ENCODE results near the gene MRPL12. TPM values are rescaled to one million over a fixed set of nuclear protein-coding genes. Genes with fewer than 3 reads are reported as not detected.
A peak's percentile ranks its signal among the peaks of the same experiment; 100 is the strongest.
"Not testable (repeated sequence)": the region's sequence is repeated elsewhere in the genome, so short reads cannot be mapped to it uniquely, and the experiment has no call there.

Gene MRPL12
- 10 to 100 TPM; 26.8 to 53.8 (median 41.6) TPM for polyA plus RNA-seq (ENCODE audit: insufficient read length in 4 of 4)

DNA sequence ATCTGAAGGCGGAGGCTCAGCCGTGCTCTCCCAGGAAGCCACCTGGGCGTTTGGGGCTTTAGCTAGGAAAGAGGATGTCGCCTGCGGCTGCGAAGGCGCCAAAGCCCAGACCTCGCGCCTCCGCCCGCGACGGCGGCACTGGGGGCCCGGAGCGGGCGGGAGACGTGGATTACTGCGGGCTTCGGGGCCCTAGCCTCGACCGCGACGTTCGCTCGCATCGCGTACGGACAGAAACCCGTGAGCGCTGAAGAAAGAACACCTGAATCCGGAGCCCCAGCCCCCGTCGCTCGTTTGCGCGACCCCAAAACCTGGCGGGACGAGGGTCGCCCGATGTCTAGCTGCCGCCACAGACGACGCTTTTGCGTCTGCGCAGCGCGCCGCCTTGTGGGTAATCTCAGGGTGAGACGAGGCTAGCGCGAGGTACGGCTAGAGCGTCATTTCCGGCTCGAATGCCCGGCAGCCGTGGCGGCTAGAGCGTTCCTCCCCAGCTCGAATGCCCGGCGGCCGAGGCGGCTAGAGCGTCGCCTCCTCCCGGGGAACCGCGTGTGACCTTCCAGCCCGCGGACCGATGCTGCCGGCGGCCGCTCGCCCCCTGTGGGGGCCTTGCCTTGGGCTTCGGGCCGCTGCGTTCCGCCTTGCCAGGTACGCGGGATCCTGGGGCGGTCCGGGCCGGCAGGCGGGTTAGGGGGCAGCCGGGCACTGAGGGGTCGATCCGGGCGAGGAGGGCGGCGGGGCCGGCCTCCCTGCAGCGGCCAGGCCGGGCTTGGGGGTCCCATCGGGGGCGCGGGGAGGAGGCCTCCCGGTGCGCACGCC lies at the start of gene MRPL12:
Gene MRPL12, plus strand, starts transcription at position 434 of the 813 bp plus-strand sequence. Its CDS starts 135 bp downstream, at position 569.
- peak; percentile 77 to 88 (median 78) for DNase-seq (ENCODE audit: low read depth in 4 of 4, low spot score in 3 of 4)

DNA sequence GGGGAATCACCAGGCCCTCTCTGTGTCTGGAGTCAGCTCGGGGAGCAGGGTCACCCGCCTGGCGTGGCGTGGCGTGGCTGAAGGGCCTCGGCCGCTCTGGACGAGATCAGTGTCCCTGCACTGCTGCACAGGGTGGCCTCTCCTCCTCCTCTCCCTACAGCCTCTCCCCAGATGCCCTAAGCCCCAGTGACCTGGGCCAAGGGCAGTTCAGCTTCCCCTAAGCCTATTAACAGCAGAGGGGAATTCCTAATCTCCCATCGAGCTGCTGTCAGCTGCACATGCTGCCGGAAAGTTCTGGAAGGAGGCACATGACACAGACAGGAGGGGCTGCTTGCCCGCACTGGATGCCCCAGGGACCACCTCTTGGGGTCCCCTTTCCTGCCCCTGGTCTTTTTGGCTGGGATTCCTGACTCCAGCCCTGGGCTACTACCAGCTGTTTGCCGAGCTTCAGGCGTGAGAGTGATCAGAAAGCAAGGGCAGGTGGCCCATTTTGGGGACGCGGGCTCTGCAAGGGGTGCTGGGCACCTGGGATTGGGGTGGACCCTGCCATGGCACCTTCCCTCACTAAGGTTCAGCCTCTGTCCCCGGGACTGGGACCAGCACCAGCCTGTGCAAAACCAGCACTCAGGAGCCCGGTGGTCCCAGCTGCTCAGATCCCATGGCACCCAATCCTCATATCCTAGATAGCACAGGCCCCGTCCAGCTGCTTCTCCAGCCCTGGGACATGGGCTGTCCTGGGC lies 47.6 kb upstream of the MRPL12 start:
- no peak for DNase-seq (ENCODE audit: low read depth in 4 of 4, low spot score in 3 of 4)

DNA sequence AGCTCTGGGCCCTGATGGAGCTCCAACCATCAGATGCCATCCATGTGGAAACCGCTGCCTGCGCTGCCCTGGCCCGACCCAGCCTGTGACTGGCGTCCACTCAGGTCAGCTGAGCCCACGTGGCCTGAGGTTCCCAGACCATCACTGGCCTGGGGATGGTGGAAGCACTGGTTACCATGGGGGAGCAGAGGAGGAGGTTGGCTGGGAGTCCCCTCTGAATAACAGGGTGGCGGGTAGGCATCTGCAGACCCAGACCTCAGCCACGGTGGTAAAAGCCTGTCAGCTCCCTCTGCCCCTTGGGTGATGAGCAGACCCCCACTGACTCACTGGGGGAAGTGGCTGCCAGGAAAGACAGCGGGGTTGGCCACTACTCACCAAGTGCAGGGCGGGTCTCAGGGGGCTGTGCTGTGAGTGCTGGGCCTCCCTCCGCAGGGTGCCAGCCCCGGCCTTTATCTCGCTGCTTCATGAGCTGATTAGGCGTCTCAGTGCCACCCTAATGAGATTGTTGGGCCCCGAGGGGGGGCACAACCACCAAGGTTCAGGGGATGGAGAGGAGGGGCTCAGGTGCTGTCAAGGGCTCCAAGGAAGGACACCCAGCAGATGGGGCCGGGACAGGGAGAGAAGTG lies 46.9 kb upstream of the MRPL12 start, which contains the start of gene PDE6G:
Gene PDE6G, minus strand, starts transcription at position 425 of the 626 bp plus-strand sequence. CDS start 3,237 bp downstream, outside the sequence.
- DNase-seq (ENCODE audit: low read depth in 4 of 4, low spot score in 3 of 4): no peak

- DNase-seq (ENCODE audit: low read depth in 4 of 4, low spot score in 3 of 4): no peak
Observed at GRCh38 chr17:81656835-81657234, 46.3 kb upstream of the MRPL12 start.

DNA sequence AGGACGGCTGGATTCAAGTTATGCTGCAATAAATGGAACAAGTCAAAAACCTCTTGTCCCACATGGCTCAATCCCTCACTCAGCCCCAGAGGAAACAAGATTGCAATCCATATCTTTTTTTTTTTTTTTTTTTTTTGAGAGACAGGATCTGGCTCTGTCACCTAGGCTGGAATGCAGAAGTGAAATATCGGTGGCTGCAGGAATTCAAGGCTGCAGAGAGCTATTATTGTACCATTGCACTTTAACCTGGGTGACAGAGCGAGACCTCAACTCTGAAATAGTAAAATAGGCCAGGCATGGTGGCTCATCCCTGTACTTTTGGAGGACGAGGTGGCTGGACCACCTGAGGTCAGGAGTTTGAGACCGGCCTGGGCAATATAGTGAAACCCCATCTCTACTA lies 44.1 kb upstream of the MRPL12 start:
- DNase-seq (ENCODE audit: low read depth in 4 of 4, low spot score in 3 of 4): no peak

- DNase-seq (ENCODE audit: low read depth in 4 of 4, low spot score in 3 of 4): no peak
Observed at GRCh38 chr17:81660441-81660840, 42.7 kb upstream of the MRPL12 start.

GRCh38 chr17:81662002-81662401 lies 41.2 kb upstream of the MRPL12 start:
- no peak for DNase-seq (ENCODE audit: low read depth in 4 of 4, low spot score in 3 of 4)

- DNase-seq (ENCODE audit: low read depth in 4 of 4, low spot score in 3 of 4): no peak
Observed at GRCh38 chr17:81664051-81664470, 39.1 kb upstream of the MRPL12 start.

- DNase-seq (ENCODE audit: low read depth in 4 of 4, low spot score in 3 of 4): no peak
Observed at GRCh38 chr17:81665205-81666091, 37.7 kb upstream of the MRPL12 start.

DNA sequence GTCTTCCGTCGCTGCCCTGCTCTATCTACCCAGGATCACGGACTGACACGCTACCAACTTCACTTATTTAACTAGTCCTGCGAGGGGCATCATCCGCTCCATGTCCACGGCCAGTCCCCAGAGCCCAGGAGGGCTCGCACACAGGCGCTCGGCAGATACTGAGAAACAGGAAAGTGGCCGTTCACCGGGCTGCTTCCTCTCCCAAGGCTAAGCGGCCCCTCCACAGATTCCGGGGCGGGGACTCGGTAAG lies 37.1 kb upstream of the MRPL12 start:
- DNase-seq (ENCODE audit: low read depth in 4 of 4, low spot score in 3 of 4): no peak

DNA sequence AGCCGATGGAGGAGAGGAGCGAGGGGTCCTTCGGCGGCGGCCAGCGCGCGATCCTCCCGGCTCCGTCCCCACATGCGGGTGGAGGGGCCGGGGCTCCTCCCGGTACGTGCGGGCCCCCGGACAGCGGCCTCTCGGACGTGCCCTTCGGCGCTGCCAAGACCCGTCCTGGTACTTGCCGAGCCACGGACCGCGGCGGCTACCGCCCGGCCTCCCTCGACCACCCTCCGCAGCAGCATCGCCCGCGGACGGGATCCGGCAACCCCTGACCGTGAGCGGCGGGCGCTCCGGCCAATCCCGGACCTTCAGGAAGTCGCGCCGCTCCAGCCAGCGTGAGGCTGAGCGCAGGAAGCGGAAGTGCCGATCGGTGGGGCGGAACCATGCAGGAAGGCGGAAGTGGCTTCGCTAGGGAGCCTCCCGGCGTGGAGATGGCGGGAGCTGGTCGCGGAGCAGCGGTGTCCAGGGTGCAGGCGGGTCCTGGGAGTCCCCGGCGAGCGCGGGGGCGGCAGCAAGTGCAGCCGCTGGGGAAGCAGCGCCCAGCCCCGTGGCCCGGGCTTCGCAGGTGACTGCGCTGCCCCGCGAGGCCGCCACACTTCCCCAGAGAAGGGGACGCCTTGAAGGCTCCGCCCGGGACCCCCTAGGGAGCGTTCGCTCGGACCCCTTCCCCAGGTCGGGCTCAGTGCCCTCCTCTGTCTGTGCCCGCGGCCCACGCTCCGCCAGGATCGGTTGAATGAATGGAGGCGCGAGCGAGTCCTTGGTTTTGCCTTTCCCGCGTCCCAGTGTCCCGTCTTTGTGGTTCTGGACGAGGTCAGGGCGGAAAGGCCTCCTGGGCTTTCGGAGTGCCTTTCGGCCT lies 36.6 kb upstream of the MRPL12 start, which contains the start of the genes CCDC137 and OXLD1:
Gene CCDC137, plus strand, starts transcription at position 396 of the 850 bp plus-strand sequence. Its CDS starts 30 bp downstream, at position 426.
Gene OXLD1, minus strand, starts transcription at position 264 of the 850 bp plus-strand sequence. Its CDS starts 28 bp downstream, at position 236.
- peak; percentile 83 to 93 (median 86) for DNase-seq (ENCODE audit: low read depth in 4 of 4, low spot score in 3 of 4)

GRCh38 chr17:81667754-81668153 lies 35.4 kb upstream of the MRPL12 start:
- no peak for DNase-seq (ENCODE audit: low read depth in 4 of 4, low spot score in 3 of 4)

DNA sequence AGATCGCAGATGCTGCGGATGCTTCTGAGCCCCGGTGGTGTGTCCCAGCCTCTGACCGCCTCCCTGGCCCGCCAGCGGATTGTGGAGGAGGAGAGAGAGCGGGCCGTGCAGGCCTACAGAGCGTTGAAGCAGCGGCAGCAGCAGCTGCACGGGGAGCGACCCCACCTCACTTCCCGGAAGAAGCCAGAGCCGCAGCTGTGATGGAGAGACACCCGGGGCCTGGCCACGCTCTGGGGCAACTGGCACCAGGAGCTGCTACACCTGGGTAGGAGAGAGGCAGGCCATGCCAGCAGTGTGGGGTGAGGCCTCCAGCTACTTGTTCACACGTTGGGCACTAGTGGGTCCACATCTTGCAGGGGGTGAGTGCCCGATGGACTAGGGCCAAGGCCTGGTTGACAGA lies 30.7 kb upstream of the MRPL12 start:
- no peak for DNase-seq (ENCODE audit: low read depth in 4 of 4, low spot score in 3 of 4)

DNA sequence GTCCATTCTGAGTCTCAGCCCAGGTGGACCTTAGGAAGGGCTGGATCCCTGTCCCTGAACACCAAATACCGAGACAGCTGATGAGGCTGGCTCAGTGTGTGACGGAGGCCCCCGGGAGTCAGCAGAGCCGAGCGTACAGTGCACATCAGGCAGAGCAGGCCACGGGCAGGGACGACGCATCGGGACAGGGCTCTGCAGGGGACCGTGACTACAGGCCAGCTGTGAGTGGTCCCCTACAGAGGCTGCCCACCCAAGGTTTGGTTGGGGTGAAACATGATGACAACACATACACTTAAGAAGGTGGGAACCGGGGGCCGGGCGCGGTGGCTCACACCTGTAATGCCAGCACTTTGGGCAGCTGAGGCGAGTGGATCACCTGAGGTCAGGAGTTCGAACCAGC lies 30.2 kb upstream of the MRPL12 start:
- DNase-seq (ENCODE audit: low read depth in 4 of 4, low spot score in 3 of 4): no peak

DNA sequence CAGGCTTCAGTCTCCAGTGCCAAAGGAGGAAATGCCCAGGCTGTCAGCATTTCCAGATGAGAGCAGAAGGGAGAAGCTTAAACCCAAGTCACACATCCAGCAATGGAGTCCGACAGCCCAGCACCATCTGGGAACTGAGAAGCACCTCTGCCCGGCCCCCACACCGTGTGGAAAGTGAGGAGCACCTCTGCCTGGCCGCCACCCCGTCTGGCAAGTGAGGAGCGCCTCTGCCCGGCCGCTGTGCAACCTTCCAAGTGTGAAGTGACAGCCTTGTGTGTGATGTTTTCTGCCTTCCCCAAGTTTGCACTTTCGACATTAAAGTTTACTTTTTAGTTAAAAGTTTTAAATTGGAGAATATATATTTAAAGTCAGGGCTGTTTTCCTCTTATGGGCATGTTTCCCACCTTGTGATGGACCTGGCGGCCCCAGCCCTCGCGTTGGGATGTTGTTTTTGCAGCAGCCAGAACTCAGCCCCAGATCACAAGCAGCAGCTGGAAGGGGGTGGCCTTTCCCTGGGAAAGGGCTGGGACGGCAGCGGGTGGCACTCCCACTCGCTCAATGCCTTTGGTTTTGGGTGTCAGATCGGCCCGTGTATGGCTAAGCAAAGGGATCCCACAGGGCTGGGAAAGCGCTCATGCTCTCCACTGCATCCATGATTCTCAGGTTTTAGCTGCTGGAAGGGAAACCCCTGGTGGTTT lies 29.5 kb upstream of the MRPL12 start:
- DNase-seq (ENCODE audit: low read depth in 4 of 4, low spot score in 3 of 4): no peak

GRCh38 chr17:81675515-81676221 lies 27.5 kb upstream of the MRPL12 start:
- not testable (repeated sequence) for DNase-seq (ENCODE audit: low read depth in 4 of 4, low spot score in 3 of 4)

DNA sequence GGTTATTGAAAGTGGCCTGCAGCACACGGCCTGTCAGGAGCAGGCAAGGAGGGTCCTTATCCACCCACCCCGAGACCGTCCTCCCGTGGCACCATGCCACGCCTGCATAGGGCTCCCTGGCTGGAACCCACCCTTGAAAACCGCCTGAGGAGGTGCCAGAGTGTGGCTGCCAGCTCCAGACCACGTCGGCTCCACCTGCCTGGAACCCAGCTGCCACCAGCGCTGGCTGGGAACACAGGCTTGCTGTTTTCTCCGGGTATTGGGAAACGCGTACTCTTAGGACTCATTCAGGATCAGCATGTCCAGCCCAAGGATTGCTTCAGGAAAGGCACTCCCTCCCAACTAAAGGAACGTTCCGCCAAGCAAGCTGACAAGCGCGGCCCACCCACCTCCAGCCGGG lies 26.3 kb upstream of the MRPL12 start:
- no peak for DNase-seq (ENCODE audit: low read depth in 4 of 4, low spot score in 3 of 4)

DNA sequence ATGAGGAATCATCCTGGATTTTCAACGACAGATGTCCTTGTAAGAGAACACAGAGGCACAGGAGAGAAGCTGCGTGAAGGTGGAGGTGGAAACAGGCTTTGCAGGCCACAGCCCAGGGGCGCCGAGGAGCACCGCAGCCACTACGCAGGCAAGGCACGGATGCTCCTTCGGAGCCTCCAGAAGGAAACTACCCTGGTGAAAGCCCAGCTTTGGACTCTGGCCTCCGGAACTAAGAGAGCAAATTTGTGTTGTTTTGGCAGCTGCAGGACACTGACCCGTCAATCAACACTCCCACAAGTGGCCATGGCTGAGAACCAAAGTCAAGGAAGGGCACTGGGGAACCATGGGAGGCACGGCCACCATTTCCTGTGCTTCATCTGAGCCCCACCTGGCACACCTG lies 23.0 kb upstream of the MRPL12 start:
- no peak for DNase-seq (ENCODE audit: low read depth in 4 of 4, low spot score in 3 of 4)
